NCI-H187 treated with DMSO at 0.1 percent for 48 hours (cell line): Measurements from ENCODE around the gene LGALS16.
"Not testable (repeated sequence)": the region's sequence is repeated elsewhere in the genome, so short reads cannot be mapped to it uniquely, and the experiment has no call there.

Experiments used
- DNase-seq: peaks from one replicate; lab custom pipeline; 2025; lab: John Stamatoyannopoulos, UW

Gene LGALS16

GRCh38 chr19:39677961-39678889 lies 22.5 kb downstream of the LGALS16 start:
- peak; percentile 49 for DNase-seq

- DNase-seq = no peak
These were observed 23.5 kb downstream of the LGALS16 start for GRCh38 chr19:39679056-39679790.

- DNase-seq = no peak
These were observed 24.1 kb downstream of the LGALS16 start for GRCh38 chr19:39679791-39680168.

- no peak for DNase-seq
These were observed 24.9 kb downstream of the LGALS16 start for GRCh38 chr19:39680593-39680992.

- DNase-seq = no peak
These were observed 25.7 kb downstream of the LGALS16 start for GRCh38 chr19:39681416-39681815.

GRCh38 chr19:39684267-39684666 lies 28.6 kb downstream of the LGALS16 start:
- no peak for DNase-seq

- no peak for DNase-seq
These were observed 31.0 kb downstream of the LGALS16 start for GRCh38 chr19:39686739-39687138.

- not testable (repeated sequence) for DNase-seq
These were observed 32.9 kb downstream of the LGALS16 start for GRCh38 chr19:39688637-39689036.

- DNase-seq = no peak
These were observed 36.5 kb downstream of the LGALS16 start for GRCh38 chr19:39692166-39692565.

- DNase-seq = no peak
These were observed 37.1 kb downstream of the LGALS16 start for GRCh38 chr19:39692822-39693221.

- no peak for DNase-seq
These were observed 40.0 kb downstream of the LGALS16 start for GRCh38 chr19:39695759-39696158.

- no peak for DNase-seq
These were observed 40.7 kb downstream of the LGALS16 start for GRCh38 chr19:39696387-39696786.

GRCh38 chr19:39698535-39698934 lies 42.8 kb downstream of the LGALS16 start:
- no peak for DNase-seq

- no peak for DNase-seq
These were observed 45.6 kb downstream of the LGALS16 start for GRCh38 chr19:39701291-39701690.

- DNase-seq = no peak
These were observed 48.7 kb downstream of the LGALS16 start, which contains the start of gene LGALS14 for GRCh38 chr19:39704181-39705044. LGALS14 (plus strand) TSS chr19:39704481; CDS start chr19:39704529, 48 bp downstream.

GRCh38 chr19:39705578-39706188 lies 50.0 kb downstream of the LGALS16 start:
- no peak for DNase-seq

GRCh38 chr19:39708594-39708993 lies 52.9 kb downstream of the LGALS16 start:
- no peak for DNase-seq

GRCh38 chr19:39709026-39709872 lies 53.5 kb downstream of the LGALS16 start:
- no peak for DNase-seq
